ENCODE measurements around the gene ADAMTSL4.
A peak's percentile ranks its signal among the peaks of the same experiment; 100 is the strongest.
"Not testable (repeated sequence)": the region's sequence is repeated elsewhere in the genome, so short reads cannot be mapped to it uniquely, and the experiment has no call there.

ADAMTSL4 gene

GRCh38 chr1:150564051-150564991, 15.1 kb downstream of the ADAMTSL4 start:
- Histone ChIP-seq H3K27me3 (ENCODE audit: control insufficient read depth, insufficient read depth, low read length) (no peaks in the 10 kb centered on the region), H3K4me1 (ENCODE audit: control insufficient read depth, low read depth, low read length) (peaks cover 59% of the 10 kb centered on the region), H3K4me3 (ENCODE audit: low read length) (no peak overlapping the region), H3K9ac (ENCODE audit: low read length) (no peak overlapping the region), H3K27ac (ENCODE audit: low read length) (no peak overlapping the region), H3K36me3 (ENCODE audit: control insufficient read depth, low read depth, low read length) (no peaks in the 10 kb centered on the region), H3K9me3 (ENCODE audit: control insufficient read depth, low read depth, low read length) (no peaks in the 10 kb centered on the region)

GRCh38 chr1:150565240-150565991, 16.2 kb downstream of the ADAMTSL4 start:
- not testable (repeated sequence) for H3K27ac ChIP-seq (ENCODE audit: low read length); H3K9ac ChIP-seq (ENCODE audit: low read length)
- peaks cover 66% of the 10 kb centered on the region for H3K4me1 ChIP-seq (ENCODE audit: control insufficient read depth, low read depth, low read length)

GRCh38 chr1:150566589-150567340, 17.6 kb downstream of the ADAMTSL4 start:
- Histone ChIP-seq H3K27me3 (ENCODE audit: control insufficient read depth, insufficient read depth, low read length) (no peaks in the 10 kb centered on the region), H3K4me3 (ENCODE audit: low read length) (peak overlapping the region; percentile 77), H3K9ac (ENCODE audit: low read length) (peak overlapping the region; percentile 92), H3K9me3 (ENCODE audit: control insufficient read depth, low read depth, low read length) (no peaks in the 10 kb centered on the region), H3K27ac (ENCODE audit: low read length) (peak overlapping the region; percentile 98), H3K36me3 (ENCODE audit: control insufficient read depth, low read depth, low read length) (peaks cover 8% of the 10 kb centered on the region), H3K4me1 (ENCODE audit: control insufficient read depth, low read depth, low read length) (peaks cover 63% of the 10 kb centered on the region)

More at GRCh38 chr1:150565240-150565991, 16.2 kb downstream of the ADAMTSL4 start:
- not testable (repeated sequence) for H3K9me3 ChIP-seq (ENCODE audit: control insufficient read depth, low read depth, low read length); H3K36me3 ChIP-seq (ENCODE audit: control insufficient read depth, low read depth, low read length); H3K4me3 ChIP-seq (ENCODE audit: low read length); H3K27me3 ChIP-seq (ENCODE audit: control insufficient read depth, insufficient read depth, low read length)

GRCh38 chr1:150567341-150567716, 18.1 kb downstream of the ADAMTSL4 start:
- peak overlapping the region; percentile 92 for H3K9ac ChIP-seq (ENCODE audit: low read length)
- peaks cover 61% of the 10 kb centered on the region for H3K4me1 ChIP-seq (ENCODE audit: control insufficient read depth, low read depth, low read length)
- no peaks in the 10 kb centered on the region for H3K9me3 ChIP-seq (ENCODE audit: control insufficient read depth, low read depth, low read length)
- H3K27ac ChIP-seq (ENCODE audit: low read length) = peak overlapping the region; percentile 98
- H3K4me3 ChIP-seq (ENCODE audit: low read length) = peak overlapping the region; percentile 77
- H3K36me3 ChIP-seq (ENCODE audit: control insufficient read depth, low read depth, low read length) = peaks cover 8% of the 10 kb centered on the region
- H3K27me3 ChIP-seq (ENCODE audit: control insufficient read depth, insufficient read depth, low read length) = no peaks in the 10 kb centered on the region

GRCh38 chr1:150567717-150568593, 18.7 kb downstream of the ADAMTSL4 start:
- Histone ChIP-seq H3K9ac (ENCODE audit: low read length) (peak overlapping the region; percentile 92), H3K4me3 (ENCODE audit: low read length) (peak overlapping the region; percentile 77), H3K27me3 (ENCODE audit: control insufficient read depth, insufficient read depth, low read length) (no peaks in the 10 kb centered on the region), H3K9me3 (ENCODE audit: control insufficient read depth, low read depth, low read length) (no peaks in the 10 kb centered on the region), H3K27ac (ENCODE audit: low read length) (peak overlapping the region; percentile 98), H3K4me1 (ENCODE audit: control insufficient read depth, low read depth, low read length) (peaks cover 57% of the 10 kb centered on the region), H3K36me3 (ENCODE audit: control insufficient read depth, low read depth, low read length) (peaks cover 14% of the 10 kb centered on the region)

- Histone ChIP-seq H3K4me3 (ENCODE audit: low read length) (peak overlapping the region; percentile 77), H3K9me3 (ENCODE audit: control insufficient read depth, low read depth, low read length) (no peaks in the 10 kb centered on the region), H3K27me3 (ENCODE audit: control insufficient read depth, insufficient read depth, low read length) (no peaks in the 10 kb centered on the region), H3K9ac (ENCODE audit: low read length) (peak overlapping the region; percentile 92), H3K4me1 (ENCODE audit: control insufficient read depth, low read depth, low read length) (peaks cover 57% of the 10 kb centered on the region), H3K27ac (ENCODE audit: low read length) (peak overlapping the region; percentile 98), H3K36me3 (ENCODE audit: control insufficient read depth, low read depth, low read length) (peaks cover 21% of the 10 kb centered on the region)
Observed at GRCh38 chr1:150568594-150568966, 19.4 kb downstream of the ADAMTSL4 start.

- Histone ChIP-seq H3K9ac (ENCODE audit: low read length) (no peak overlapping the region), H3K36me3 (ENCODE audit: control insufficient read depth, low read depth, low read length) (peaks cover 62% of the 10 kb centered on the region), H3K27me3 (ENCODE audit: control insufficient read depth, insufficient read depth, low read length) (no peaks in the 10 kb centered on the region), H3K4me1 (ENCODE audit: control insufficient read depth, low read depth, low read length) (peaks cover 63% of the 10 kb centered on the region), H3K27ac (ENCODE audit: low read length) (no peak overlapping the region), H3K9me3 (ENCODE audit: control insufficient read depth, low read depth, low read length) (no peaks in the 10 kb centered on the region), H3K4me3 (ENCODE audit: low read length) (no peak overlapping the region)
Observed at GRCh38 chr1:150572918-150573647, 23.9 kb downstream of the ADAMTSL4 start.

- Histone ChIP-seq H3K4me1 (ENCODE audit: control insufficient read depth, low read depth, low read length) (peaks cover 57% of the 10 kb centered on the region), H3K36me3 (ENCODE audit: control insufficient read depth, low read depth, low read length) (peaks cover 68% of the 10 kb centered on the region)
- not testable (repeated sequence) for H3K4me3 ChIP-seq (ENCODE audit: low read length); H3K9me3 ChIP-seq (ENCODE audit: control insufficient read depth, low read depth, low read length); H3K9ac ChIP-seq (ENCODE audit: low read length); H3K27ac ChIP-seq (ENCODE audit: low read length); H3K27me3 ChIP-seq (ENCODE audit: control insufficient read depth, insufficient read depth, low read length)
Observed at GRCh38 chr1:150573648-150574071, 24.5 kb downstream of the ADAMTSL4 start.

GRCh38 chr1:150574260-150575071, 25.3 kb downstream of the ADAMTSL4 start:
- Histone ChIP-seq H3K36me3 (ENCODE audit: control insufficient read depth, low read depth, low read length) (peaks cover 70% of the 10 kb centered on the region), H3K27me3 (ENCODE audit: control insufficient read depth, insufficient read depth, low read length) (no peaks in the 10 kb centered on the region), H3K27ac (ENCODE audit: low read length) (no peak overlapping the region), H3K4me3 (ENCODE audit: low read length) (peak overlapping the region; percentile 94), H3K9ac (ENCODE audit: low read length) (no peak overlapping the region), H3K9me3 (ENCODE audit: control insufficient read depth, low read depth, low read length) (no peaks in the 10 kb centered on the region), H3K4me1 (ENCODE audit: control insufficient read depth, low read depth, low read length) (peaks cover 49% of the 10 kb centered on the region)

All from iPS-18a (cell line).